Neural cell (in vitro differentiated cells): ENCODE measurements around the gene TP53INP2. TPM values are rescaled to one million over a fixed set of nuclear protein-coding genes. Genes with fewer than 3 reads are reported as not detected.
A peak's percentile ranks its signal among the peaks of the same experiment; 100 is the strongest.
"Not testable (repeated sequence)": the region's sequence is repeated elsewhere in the genome, so short reads cannot be mapped to it uniquely, and the experiment has no call there.

Source experiments
- H2AFZ ChIP-seq: fragments of 200-600, 300-800 bp; sonication (generic), shearing (Covaris generic); 2 replicates; pipeline ENCODE4 v1.6.0; 2014; ENCODE audit warnings: low read depth, mild to moderate bottlenecking, antibody characterized with exemption, low read length, moderate library complexity
- H3F3A ChIP-seq: fragments of 200-600 bp; shearing (Covaris generic); 2 replicates; pipeline ENCODE4 v1.6.1; 2016; ENCODE audit warnings: mild to moderate bottlenecking, moderate library complexity, mixed read lengths, antibody characterized with exemption, low read length; ENCODE audit not compliant: insufficient read depth, poor library complexity, severe bottlenecking
- H3K27ac ChIP-seq: fragments of 200-600, 300-800 bp; sonication (generic), shearing (Covaris generic); 2 replicates; pipeline ENCODE4 v1.5.1; 2014; ENCODE audit warnings: mild to moderate bottlenecking, low read length, moderate library complexity
- H3K27me3 ChIP-seq: fragments of 300-800, 200-600 bp; sonication (generic), shearing (Covaris generic); 2 replicates; pipeline ENCODE4 v1.6.0; 2014; ENCODE audit warnings: mild to moderate bottlenecking, low read depth, low read length, moderate library complexity; ENCODE audit not compliant: insufficient read depth
- H3K36me3 ChIP-seq: fragments of 300-800, 200-600 bp; sonication (generic), shearing (Covaris generic); 2 replicates; pipeline ENCODE4 v1.5.1; 2014; ENCODE audit warnings: mild to moderate bottlenecking, antibody characterized with exemption, low read length, moderate library complexity; ENCODE audit not compliant: insufficient read depth
- H3K4me2 ChIP-seq: fragments of 300-800, 200-600 bp; sonication (generic), shearing (Covaris generic); 2 replicates; pipeline ENCODE4 v1.6.0; 2014; ENCODE audit warnings: mild to moderate bottlenecking, low read length
- H3K4me3 ChIP-seq: fragments of 300-800, 200-600 bp; sonication (generic), shearing (Covaris generic); 2 replicates; pipeline ENCODE4 v1.5.1; 2014; ENCODE audit warnings: mild to moderate bottlenecking, low read length, moderate library complexity
- H3K79me2 ChIP-seq: fragments of 200-600 bp; shearing (Covaris generic); replicated peaks from 2 replicates; pipeline ENCODE4 v1.6.0; 2014; ENCODE audit warnings: mild to moderate bottlenecking, low read length, moderate library complexity; ENCODE audit not compliant: insufficient read depth
- H3K9ac ChIP-seq: fragments of 300-800, 200-600 bp; sonication (generic), shearing (Covaris generic); 2 replicates; pipeline ENCODE4 v1.6.1; 2016; ENCODE audit warnings: mild to moderate bottlenecking, low read length, mixed read lengths
- H3K9me2 ChIP-seq: fragments of 200-600 bp; shearing (Covaris generic); 2 replicates; pipeline ENCODE4 v1.6.1; 2016; ENCODE audit warnings: mild to moderate bottlenecking, low read length, mixed read lengths; ENCODE audit not compliant: insufficient read depth
- H3K9me3 ChIP-seq: fragments of 200-600, 300-800 bp; sonication (generic), shearing (Covaris generic); 2 replicates; pipeline ENCODE4 v1.6.1; 2016; ENCODE audit warnings: mild to moderate bottlenecking, mixed run types, low read length, moderate library complexity, mixed read lengths
- H4K20me1 ChIP-seq: fragments of 200-600 bp; shearing (Covaris generic); 2 replicates; pipeline ENCODE4 v1.6.1; 2016; ENCODE audit warnings: mild to moderate bottlenecking, mixed run types; ENCODE audit not compliant: insufficient read depth
- CTCF ChIP-seq: fragments of 450-650 bp; IDR thresholded peaks from 2 replicates; pipeline ENCODE4 v1.5.1; 2014; ENCODE audit warnings: antibody characterized with exemption, mild to moderate bottlenecking, moderate library complexity; ENCODE audit not compliant: poor library complexity, severe bottlenecking
- EP300 ChIP-seq: fragments of 450-650 bp; conservative IDR thresholded peaks from 2 replicates; pipeline ENCODE4 v1.6.1; 2014; ENCODE audit warnings: antibody characterized with exemption, mild to moderate bottlenecking, moderate library complexity; ENCODE audit not compliant: poor library complexity, severe bottlenecking
- EZH2 ChIP-seq: fragments of 200-600, 300-800 bp; shearing (Covaris generic), sonication (generic); IDR thresholded peaks from 2 replicates; pipeline ENCODE4 v1.6.1; 2014; ENCODE audit warnings: antibody characterized with exemption, low read length, borderline replicate concordance, mild to moderate bottlenecking; ENCODE audit not compliant: insufficient read depth, poor library complexity, severe bottlenecking
- MXI1 ChIP-seq: fragments of 450-650 bp; conservative IDR thresholded peaks from 2 replicates; pipeline ENCODE4 v1.6.1; 2014; ENCODE audit warnings: antibody characterized with exemption, mild to moderate bottlenecking; ENCODE audit not compliant: poor library complexity, severe bottlenecking
- POLR2AphosphoS5 ChIP-seq: IDR thresholded peaks from 2 replicates; pipeline ENCODE4 v1.6.1; 2012
- RAD21 ChIP-seq: fragments of 450-650 bp; conservative IDR thresholded peaks from 2 replicates; pipeline ENCODE4 v1.6.1; 2014; ENCODE audit warnings: antibody characterized with exemption, mild to moderate bottlenecking, moderate library complexity
- REST ChIP-seq: IDR thresholded peaks from 2 replicates; pipeline ENCODE4 v1.6.1; 2012; ENCODE audit warnings: borderline replicate concordance
- SMC3 ChIP-seq: fragments of 450-650 bp; conservative IDR thresholded peaks from 2 replicates; pipeline ENCODE4 v1.6.1; 2014; ENCODE audit warnings: antibody characterized with exemption, mild to moderate bottlenecking, moderate library complexity; ENCODE audit not compliant: poor library complexity
- TAF1 ChIP-seq: IDR thresholded peaks from 2 replicates; pipeline ENCODE4 v1.6.1; 2012; ENCODE audit warnings: low read depth
- polyA plus RNA-seq: library from polyadenylated mRNA; depleted of rRNA; stranded (reverse); fragments of >200 nt; gene quantifications from 2 replicates; pipeline ENCODE4 v1.2.3, GENCODE V29; 2014

TP53INP2 gene
- polyA plus RNA-seq, 1 donor from 2014 or later = 11.5 TPM

GRCh38 chr20:34712525-34713192 is 8.5 kb downstream of the TP53INP2 start:
- H3K36me3 ChIP-seq = peaks cover 16% of the 10 kb centered on the region
- no peak overlapping the region for H3K4me2 ChIP-seq
- no peak overlapping the region for H3K27ac ChIP-seq
- no peaks in the 10 kb centered on the region for H3F3A ChIP-seq
- H4K20me1 ChIP-seq = no peaks in the 10 kb centered on the region
- no peaks in the 10 kb centered on the region for H3K9me3 ChIP-seq
- H3K79me2 ChIP-seq = no peaks in the 10 kb centered on the region
- H2AFZ ChIP-seq = no peak overlapping the region
- no peaks in the 10 kb centered on the region for H3K9me2 ChIP-seq
- H3K27me3 ChIP-seq = peaks cover 4% of the 10 kb centered on the region
- H3K4me3 ChIP-seq = no peak overlapping the region
- no peak overlapping the region for H3K9ac ChIP-seq
- TF ChIP-seq TAF1 (no peak), MXI1 (no peak), CTCF (no peak), EZH2 (no peak), REST (no peak), RAD21 (no peak), EP300 (no peak), SMC3 (no peak)

DNA sequence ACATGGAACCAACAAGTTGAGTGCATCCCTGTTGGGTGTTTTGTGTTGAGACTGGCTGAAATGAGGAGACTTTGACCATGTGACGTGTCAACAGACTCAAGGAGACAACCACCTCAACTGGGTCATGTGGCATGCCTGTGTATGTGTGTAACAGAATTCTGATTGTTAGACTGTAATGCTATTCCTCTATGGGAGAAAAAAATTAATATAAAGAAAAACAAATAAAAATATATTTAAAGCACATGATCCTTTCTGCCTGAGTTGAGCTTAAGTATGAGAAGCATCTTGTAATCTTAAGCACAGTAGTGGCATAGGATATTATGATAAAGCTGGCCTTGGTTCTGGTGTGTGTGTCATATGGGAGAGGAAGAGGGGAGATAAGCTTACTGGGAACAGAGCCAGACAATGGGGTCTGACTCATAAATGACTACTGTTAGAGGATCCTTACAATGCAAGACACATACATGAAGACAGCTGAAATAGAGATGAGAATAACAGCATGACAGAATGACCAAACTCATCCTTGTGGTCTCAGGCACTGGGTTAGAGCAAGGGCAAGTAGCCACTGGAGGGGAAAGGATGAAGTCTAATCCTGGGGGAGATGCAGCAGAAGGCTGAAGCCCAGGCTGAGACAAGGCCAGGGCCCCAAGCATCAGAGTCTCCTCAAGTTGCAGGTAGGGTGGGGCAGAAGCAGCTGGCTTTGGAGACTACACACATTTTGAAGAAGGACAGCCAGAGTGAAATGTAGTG is 9.2 kb downstream of the TP53INP2 start:
- no peak overlapping the region for H3K27ac ChIP-seq
- H3F3A ChIP-seq = no peaks in the 10 kb centered on the region
- H3K9me2 ChIP-seq = no peaks in the 10 kb centered on the region
- TF ChIP-seq POLR2AphosphoS5 (peak; percentile 7), RAD21 (no peak), REST (no peak), MXI1 (no peak), TAF1 (no peak), EZH2 (no peak), SMC3 (no peak), EP300 (no peak)
- no peaks in the 10 kb centered on the region for H3K9me3 ChIP-seq
- no peak overlapping the region for H3K4me3 ChIP-seq
- no peak overlapping the region for H3K9ac ChIP-seq
- H3K36me3 ChIP-seq = peaks cover 16% of the 10 kb centered on the region
- H2AFZ ChIP-seq = no peak overlapping the region
- no peaks in the 10 kb centered on the region for H3K79me2 ChIP-seq
- no peaks in the 10 kb centered on the region for H4K20me1 ChIP-seq
- no peak overlapping the region for H3K4me2 ChIP-seq
- peaks cover 4% of the 10 kb centered on the region for H3K27me3 ChIP-seq

- H3K27me3 ChIP-seq, H3K27ac ChIP-seq, H3K4me3 ChIP-seq, H2AFZ ChIP-seq, H3K9me3 ChIP-seq, H3F3A ChIP-seq, H3K9ac ChIP-seq, H3K79me2 ChIP-seq, H3K4me2 ChIP-seq, H4K20me1 ChIP-seq, H3K9me2 ChIP-seq: not testable (repeated sequence)
- H3K36me3 ChIP-seq = peaks cover 16% of the 10 kb centered on the region
Measured at GRCh38 chr20:34713944-34714515, 9.9 kb downstream of the TP53INP2 start.
